ENCODE results near the gene MEIOB. TPM values are rescaled to one million over a fixed set of nuclear protein-coding genes. Genes with fewer than 3 reads are reported as not detected.

The MEIOB gene
- polyA plus RNA-seq, 1 donor (not counting 4 experiments of a cell fraction or from before 2014, with no cell fraction given), result not detected

- DNase-seq (ENCODE audit: low read depth, low spot score) (no peak), FAIRE-seq (no peak)
- peaks cover 3% of the 10 kb centered on the region for H4K20me1 ChIP-seq (ENCODE audit: control insufficient read depth, extremely low read depth, insufficient read depth, low read length)
- peaks cover 0 to 11% of the 10 kb centered on the region in 2 experiments for H3K36me3 ChIP-seq (ENCODE audit: control insufficient read depth in 2 of 2, extremely low read depth in 1 of 2, insufficient read depth in 2 of 2, low read length in 2 of 2)
- dilution Hi-C loops (cut with MboI; ENCODE audit: extremely low pct_ligation_motif_present, low sequenced_read_pairs), result no loop called here
- no peaks in the 10 kb centered on the region for H3K9me3 ChIP-seq (ENCODE audit: control insufficient read depth, low read depth, low read length)
- peaks cover 41% of the 10 kb centered on the region for H3K79me2 ChIP-seq (ENCODE audit: control insufficient read depth, insufficient read depth, low read length)
- H2AFZ ChIP-seq (ENCODE audit: control insufficient read depth, low read length), result no peak overlapping the region
- H3K4me1 ChIP-seq (ENCODE audit: control insufficient read depth, extremely low read depth, insufficient read depth, low read length), result peaks cover 22% of the 10 kb centered on the region
- H3K4me3 ChIP-seq (ENCODE audit: control insufficient read depth in 2 of 3, extremely low read depth in 1 of 3, insufficient read depth in 2 of 3, low read depth in 1 of 3, low read length in 3 of 3), result no peak overlapping the region
- H3K9me1 ChIP-seq (ENCODE audit: control insufficient read depth, extremely low read depth, insufficient read depth, low read length), result no peaks in the 10 kb centered on the region
- no peaks in the 10 kb centered on the region for H3K27me3 ChIP-seq (ENCODE audit: control insufficient read depth, extremely low read depth, insufficient read depth, low read length)
- no peak overlapping the region for H3K27ac ChIP-seq (ENCODE audit: control insufficient read depth, insufficient read depth, low read length)
- TF ChIP-seq CTCF (optimal IDR thresholded peaks at IDR 0.05 in 1 of 3, IDR thresholded peaks at IDR 0.05 in 1 of 3, conservative IDR thresholded peaks at IDR 0.05 in 1 of 3; ENCODE audit: extremely low read depth in 1 of 3, insufficient read depth in 2 of 3, low read length in 3 of 3), result no peak
- no peak for TF ChIP-seq EZH2 (IDR thresholded peaks at IDR 0.05; ENCODE audit: low read length)
- H3K4me2 ChIP-seq (ENCODE audit: control insufficient read depth, extremely low read depth, insufficient read depth, low read depth, low read length), result no peak overlapping the region
- no peak overlapping the region for H3K9ac ChIP-seq (ENCODE audit: control insufficient read depth, extremely low read depth, insufficient read depth, low read length)
These were observed 85.0 kb downstream of the MEIOB start for GRCh38 chr16:1787056-1787321.

GRCh38 chr16:1786242-1787055 is 85.5 kb downstream of the MEIOB start:
- Histone ChIP-seq H3K4me3 (ENCODE audit: control insufficient read depth in 2 of 3, extremely low read depth in 1 of 3, insufficient read depth in 2 of 3, low read depth in 1 of 3, low read length in 3 of 3) (no peak overlapping the region), H3K9ac (ENCODE audit: control insufficient read depth, extremely low read depth, insufficient read depth, low read length) (no peak overlapping the region), H2AFZ (ENCODE audit: control insufficient read depth, low read length) (no peak overlapping the region), H3K4me2 (ENCODE audit: control insufficient read depth, extremely low read depth, insufficient read depth, low read depth, low read length) (no peak overlapping the region), H3K36me3 (ENCODE audit: control insufficient read depth in 2 of 2, extremely low read depth in 1 of 2, insufficient read depth in 2 of 2, low read length in 2 of 2) (peaks cover 0 to 11% of the 10 kb centered on the region in 2 experiments), H3K79me2 (ENCODE audit: control insufficient read depth, insufficient read depth, low read length) (peaks cover 41% of the 10 kb centered on the region), H3K4me1 (ENCODE audit: control insufficient read depth, extremely low read depth, insufficient read depth, low read length) (peaks cover 24% of the 10 kb centered on the region), H3K9me1 (ENCODE audit: control insufficient read depth, extremely low read depth, insufficient read depth, low read length) (no peaks in the 10 kb centered on the region), H3K27ac (ENCODE audit: control insufficient read depth, insufficient read depth, low read length) (no peak overlapping the region), H3K27me3 (ENCODE audit: control insufficient read depth, extremely low read depth, insufficient read depth, low read length) (no peaks in the 10 kb centered on the region), H4K20me1 (ENCODE audit: control insufficient read depth, extremely low read depth, insufficient read depth, low read length) (peaks cover 3% of the 10 kb centered on the region), H3K9me3 (ENCODE audit: control insufficient read depth, low read depth, low read length) (no peaks in the 10 kb centered on the region)
- dilution Hi-C loops (cut with MboI; ENCODE audit: extremely low pct_ligation_motif_present, low sequenced_read_pairs), result no loop called here
- DNase-seq (ENCODE audit: low read depth, low spot score), result no peak
- no peak for FAIRE-seq
- TF ChIP-seq CTCF (optimal IDR thresholded peaks at IDR 0.05 in 1 of 3, IDR thresholded peaks at IDR 0.05 in 1 of 3, conservative IDR thresholded peaks at IDR 0.05 in 1 of 3; ENCODE audit: extremely low read depth in 1 of 3, insufficient read depth in 2 of 3, low read length in 3 of 3), result no peak
- TF ChIP-seq EZH2 (IDR thresholded peaks at IDR 0.05; ENCODE audit: low read length), result no peak

Data from keratinocyte (primary cell).